ENCODE data around the gene PLEKHG3.

GRCh38 chr14:64684091-64684490, 20.1 kb upstream of the PLEKHG3 start:
- TF ChIP-seq, protein P1, sequence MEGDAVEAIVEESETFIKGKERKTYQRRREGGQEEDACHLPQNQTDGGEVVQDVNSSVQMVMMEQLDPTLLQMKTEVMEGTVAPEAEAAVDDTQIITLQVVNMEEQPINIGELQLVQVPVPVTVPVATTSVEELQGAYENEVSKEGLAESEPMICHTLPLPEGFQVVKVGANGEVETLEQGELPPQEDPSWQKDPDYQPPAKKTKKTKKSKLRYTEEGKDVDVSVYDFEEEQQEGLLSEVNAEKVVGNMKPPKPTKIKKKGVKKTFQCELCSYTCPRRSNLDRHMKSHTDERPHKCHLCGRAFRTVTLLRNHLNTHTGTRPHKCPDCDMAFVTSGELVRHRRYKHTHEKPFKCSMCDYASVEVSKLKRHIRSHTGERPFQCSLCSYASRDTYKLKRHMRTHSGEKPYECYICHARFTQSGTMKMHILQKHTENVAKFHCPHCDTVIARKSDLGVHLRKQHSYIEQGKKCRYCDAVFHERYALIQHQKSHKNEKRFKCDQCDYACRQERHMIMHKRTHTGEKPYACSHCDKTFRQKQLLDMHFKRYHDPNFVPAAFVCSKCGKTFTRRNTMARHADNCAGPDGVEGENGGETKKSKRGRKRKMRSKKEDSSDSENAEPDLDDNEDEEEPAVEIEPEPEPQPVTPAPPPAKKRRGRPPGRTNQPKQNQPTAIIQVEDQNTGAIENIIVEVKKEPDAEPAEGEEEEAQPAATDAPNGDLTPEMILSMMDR (optimal IDR thresholded peaks at IDR 0.05 in 1 of 3, IDR thresholded peaks at IDR 0.05 in 1 of 3, conservative IDR thresholded peaks at IDR 0.05 in 1 of 3; ENCODE audit: extremely low read depth in 1 of 3, insufficient read depth in 2 of 3, low read length in 3 of 3) = no peak
- TF ChIP-seq EZH2 (IDR thresholded peaks at IDR 0.05; ENCODE audit: low read length) = no peak

Measured in keratinocyte (primary cell).